GM12878 (cell line): ENCODE measurements around the gene ODC1. TPM values are rescaled to one million over a fixed set of nuclear protein-coding genes. Genes with fewer than 3 reads are reported as not detected.

Experiments
- ATAC-seq: fragments of 200-7000 bp; cut with Tn5 transposase; 3 replicates; pipeline ENCODE4 v1.9.1; 2020; ENCODE audit warnings: mild to moderate bottlenecking, moderate library complexity
- Bru-seq: library from RNA; stranded (reverse); fragments of 400-500 nt; gene quantifications from one replicate; lab custom pipeline; 2021; lab: Mats Ljungman, UMichigan
- BruChase-seq, 2 experiments: library from RNA; stranded (reverse); fragments of 400-500 nt; gene quantifications; one replicate each; lab custom pipeline; 2021; lab: Mats Ljungman, UMichigan
- BruUV-seq: library from RNA; stranded (reverse); fragments of 400-500 nt; replicated peaks from 2 replicates; lab custom pipeline; 2021; lab: Mats Ljungman, UMichigan
- CTCF ChIA-PET: fragments of 300-600 bp; sonication (Branson Sonifier 250); formaldehyde crosslinking; extraction: SDS; loops from one replicate; lab custom pipeline; 2021; ENCODE audit warnings: inconsistent platforms; lab: Yijun Ruan, JAX
- POLR2A ChIA-PET: fragments of 350-600 bp; formaldehyde crosslinking; extraction: SDS; loops from one replicate; lab custom pipeline; 2021; ENCODE audit warnings: inconsistent platforms; lab: Charles Lee
- RAD21 ChIA-PET: fragments of 300-600 bp; sonication (Branson Sonifier 250); formaldehyde crosslinking; loops from one replicate; lab custom pipeline; 2023; ENCODE audit warnings: antibody characterized with exemption; ENCODE audit not compliant: unreplicated experiment; lab: Charles Lee
- SMC1A ChIA-PET: fragments of 300-600 bp; sonication (Branson Sonifier 250); formaldehyde crosslinking; loops from one replicate; lab custom pipeline; 2023; ENCODE audit not compliant: unreplicated experiment, uncharacterized antibody; lab: Charles Lee
- DNase-seq: peaks from one replicate; pipeline ENCODE4 v3.0.0-alpha.2; 2011; ENCODE audit warnings: low read depth, low spot score
- FAIRE-seq: peaks from 3 replicates; lab custom pipeline; 2011; peaks lifted over from hg19 to GRCh38; lab: Jason Lieb, UNC
- H2AFZ ChIP-seq: 2 replicates; pipeline ENCODE4 v1.6.0; 2011; ENCODE audit warnings: low read depth, low read length, control low read depth; ENCODE audit not compliant: control insufficient read depth
- H3K27ac ChIP-seq: 2 replicates; pipeline ENCODE4 v1.5.1; 2011; ENCODE audit warnings: control low read depth; ENCODE audit not compliant: control insufficient read depth, insufficient read depth
- H3K27me3 ChIP-seq, 2 experiments: replicated peaks in 1 of 2; 2 replicates each; pipeline versions ENCODE4 v1.6.0 to v1.6.1; 2011; ENCODE audit warnings: low read length in 1 of 2; ENCODE audit not compliant: control insufficient read depth in 2 of 2, insufficient read depth in 2 of 2
- H3K36me3 ChIP-seq, 2 experiments: 2 replicates each; pipeline ENCODE4 v1.5.1; 2011; ENCODE audit warnings: low read length in 1 of 2; ENCODE audit not compliant: control insufficient read depth in 2 of 2, insufficient read depth in 2 of 2
- H3K4me1 ChIP-seq: 2 replicates; pipeline ENCODE4 v1.6.1; 2011; ENCODE audit warnings: mild to moderate bottlenecking, low read length, moderate library complexity, mixed read lengths; ENCODE audit not compliant: control insufficient read depth, insufficient read depth
- H3K4me2 ChIP-seq: 2 replicates; pipeline ENCODE4 v1.6.0; 2011; ENCODE audit warnings: control low read depth; ENCODE audit not compliant: control insufficient read depth, insufficient read depth
- H3K4me3 ChIP-seq: fragments of 200-600 bp; sonication (generic); 2 replicates; pipeline ENCODE4 v1.5.1; 2016
- H3K79me2 ChIP-seq: 2 replicates; pipeline ENCODE4 v1.6.0; 2011; ENCODE audit warnings: low read length; ENCODE audit not compliant: control insufficient read depth, insufficient read depth
- H3K9ac ChIP-seq: 2 replicates; pipeline ENCODE4 v1.8.0; 2011; ENCODE audit warnings: low read length, control low read depth, mixed read lengths; ENCODE audit not compliant: control insufficient read depth, insufficient read depth
- H3K9me3 ChIP-seq: replicated peaks from 3 replicates; pipeline ENCODE4 v1.5.1; 2011; ENCODE audit warnings: mild to moderate bottlenecking, low read length; ENCODE audit not compliant: control insufficient read depth, insufficient read depth
- H4K20me1 ChIP-seq: 2 replicates; pipeline ENCODE4 v1.6.0; 2011; ENCODE audit not compliant: control insufficient read depth, insufficient read depth
- ESRRA ChIP-seq: IDR thresholded peaks from 2 replicates; pipeline ENCODE4 v1.6.1; 2012; ENCODE audit warnings: mild to moderate bottlenecking, low read length, improper control_type of control experiment
- NFXL1 ChIP-seq: fragments of 450-650 bp; IDR thresholded peaks from 2 replicates; pipeline ENCODE4 v1.6.1; 2017; ENCODE audit warnings: antibody characterized with exemption, mild to moderate bottlenecking, borderline replicate concordance
- TAF1 ChIP-seq: IDR thresholded peaks from 2 replicates; pipeline ENCODE4 v1.6.1; 2011; ENCODE audit warnings: mild to moderate bottlenecking, low read depth, low read length, borderline replicate concordance
- WGBS: methylation state at CpG from one replicate; pipeline ENCODE4 v1.1.6; 2016; ENCODE audit warnings: low lambda C conversion rate; ENCODE audit not compliant: insufficient replicate concordance, insufficient coverage; ENCODE audit errors: missing lambda C conversion rate; 5-methylcytosine and 5-hydroxymethylcytosine counted together
- in situ Hi-C: fragments of 300-500 bp; cut with MboI; formaldehyde crosslinking; loops from 9 replicates; pipeline ENCODE4 v1.14.3; 2018; ENCODE audit warnings: mixed read lengths
- intact Hi-C: fragments of 100-400 bp; cut with micrococcal nuclease; formaldehyde crosslinking; loops from one replicate; pipeline ENCODE4 v1.14.2; 2022; ENCODE audit not compliant: unreplicated experiment
- long read RNA-seq, 2 experiments: library from polyadenylated mRNA; unstranded; transcript quantifications; one replicate each; pipeline ENCODE4 v2.0.0, GENCODE V29; 2019 to 2020
- polyA minus RNA-seq, 3 experiments: library from RNA; depleted of rRNA, polyadenylated mRNA; stranded (reverse); fragments of >200 nt; gene quantifications; 2 replicates each; pipeline ENCODE4 v1.2.3, GENCODE V29; 2011
- polyA plus RNA-seq, 11 experiments: library from polyadenylated mRNA; depleted of rRNA in 4 of 11; unstranded in 6 of 11; stranded (reverse) in 5 of 11; fragments of >200 nt; fragmentation: Nextera tagmentation in 4 of 11; fragmentation: Illumina TruSeq in 1 of 11; extraction: Ambion mirVana in 4 of 11; extraction: Trizol in 1 of 11; gene quantifications; 1 replicate in 1 of 11; 2 replicates in 10 of 11; pipeline versions ENCODE4 v1.2.1 to v1.2.3, GENCODE V29; 2011 to 2016; ENCODE audit warnings: inconsistent platforms in 2 of 11, missing spikeins in 2 of 11, low read depth in 1 of 11
- total RNA-seq, 4 experiments: library from RNA; depleted of rRNA in 3 of 4; stranded (reverse); fragments of >200 nt in 3 of 4; fragmentation: Illumina TruSeq in 1 of 4; extraction: Trizol in 1 of 4; gene quantifications; 2 replicates each; pipeline versions ENCODE4 v1.2.1 to v1.2.3, GENCODE V29; 2013 to 2021
- TF ChIP-seq, protein P1 (sequence below): IDR thresholded peaks from 2 replicates; pipeline ENCODE4 v1.6.1; 2012; ENCODE audit warnings: mild to moderate bottlenecking, low read depth, low read length
- TF ChIP-seq, protein P2 (sequence below): IDR thresholded peaks from 2 replicates; pipeline ENCODE4 v1.6.1; 2011; ENCODE audit warnings: borderline replicate concordance, low read depth, mild to moderate bottlenecking, moderate library complexity, mixed read lengths, low read length; ENCODE audit not compliant: insufficient read depth; ENCODE audit errors: extremely low read length
- TF ChIP-seq, protein P3 (sequence below): fragments of 450-650 bp; IDR thresholded peaks from 2 replicates; pipeline ENCODE4 v1.6.1; 2017; ENCODE audit warnings: mild to moderate bottlenecking, low read depth, inconsistent platforms; ENCODE audit not compliant: poor library complexity, severe bottlenecking
- TF ChIP-seq, protein P4 (sequence below): IDR thresholded peaks from 2 replicates; pipeline ENCODE4 v1.6.1; 2011; ENCODE audit warnings: mild to moderate bottlenecking, low read depth, low read length, moderate library complexity; ENCODE audit not compliant: insufficient replicate concordance

The ODC1 gene
- total RNA-seq (2013; cell fraction: nucleolus; rRNA removed) = 30.2 and 35.3 TPM in 2 replicates
- total RNA-seq (2014; rRNA removed) (314 and 385 TPM in 2 replicates), total RNA-seq (2014; rRNA removed; fragmentation: Illumina TruSeq; extraction: Trizol) (393 and 419 TPM in 2 replicates), total RNA-seq (2021) (281 and 308 TPM in 2 replicates), polyA plus RNA-seq (2011; rRNA removed) (441 and 462 TPM in 2 replicates), polyA plus RNA-seq (2014; fragmentation: Illumina TruSeq; extraction: Trizol) (423 and 510 TPM in 2 replicates), polyA plus RNA-seq (2014; fragmentation: Nextera tagmentation; extraction: Ambion mirVana) (100 to 1,000 TPM; 131 to 235 TPM), polyA plus RNA-seq (2014; rRNA removed) (318 and 385 TPM in 2 replicates), polyA plus RNA-seq (2016; fragmentation: Nextera tagmentation; extraction: Ambion mirVana) (100 to 1,000 TPM in 1 of 2 experiments, 10 to 100 TPM in 1; 68.5 to 366 TPM), polyA minus RNA-seq (2011; rRNA and poly(A)+ RNA removed) (297 and 376 TPM in 2 replicates), Bru-seq, nascent RNA (percentile 98 among the genes with signal in this experiment), BruChase-seq, experiment 1, labeled RNA remaining after a 6-hour chase (percentile 99 among the genes with signal in this experiment), BruChase-seq, experiment 2, labeled RNA remaining after a 2-hour chase (percentile 98 among the genes with signal in this experiment)
- 143 TPM for polyA plus RNA-seq (2011; ENCODE audit: low read depth)
- polyA plus RNA-seq (2011; cell fraction: cytosol; rRNA removed) = 272 and 313 TPM in 2 replicates
- polyA plus RNA-seq (2011; cell fraction: nucleus; rRNA removed) = 176 and 243 TPM in 2 replicates
- polyA plus RNA-seq (2012) = 145 and 165 TPM in 2 replicates
- 90.7 and 122 TPM in 2 replicates for polyA minus RNA-seq (2011; cell fraction: cytosol; rRNA and poly(A)+ RNA removed)
- 32.8 and 50.8 TPM in 2 replicates for polyA minus RNA-seq (2011; cell fraction: nucleus; rRNA and poly(A)+ RNA removed)
- long read RNA-seq, experiment 1, transcript ODC1-201 (12 exons, 2,653 nt) = major isoform, 204 of 235 reads
- long read RNA-seq, experiment 1, partial matches to known transcripts = 13 of 235 reads
- long read RNA-seq, experiment 1, other reads (novel, unspliced or antisense) = 18 of 235 reads
- long read RNA-seq, experiment 2, transcript ODC1-201 (12 exons, 2,653 nt) = major isoform, 113 of 234 reads
- long read RNA-seq, experiment 2, partial matches to known transcripts = 108 of 234 reads
- long read RNA-seq, experiment 2, other reads (novel, unspliced or antisense) = 12 of 234 reads

DNA sequence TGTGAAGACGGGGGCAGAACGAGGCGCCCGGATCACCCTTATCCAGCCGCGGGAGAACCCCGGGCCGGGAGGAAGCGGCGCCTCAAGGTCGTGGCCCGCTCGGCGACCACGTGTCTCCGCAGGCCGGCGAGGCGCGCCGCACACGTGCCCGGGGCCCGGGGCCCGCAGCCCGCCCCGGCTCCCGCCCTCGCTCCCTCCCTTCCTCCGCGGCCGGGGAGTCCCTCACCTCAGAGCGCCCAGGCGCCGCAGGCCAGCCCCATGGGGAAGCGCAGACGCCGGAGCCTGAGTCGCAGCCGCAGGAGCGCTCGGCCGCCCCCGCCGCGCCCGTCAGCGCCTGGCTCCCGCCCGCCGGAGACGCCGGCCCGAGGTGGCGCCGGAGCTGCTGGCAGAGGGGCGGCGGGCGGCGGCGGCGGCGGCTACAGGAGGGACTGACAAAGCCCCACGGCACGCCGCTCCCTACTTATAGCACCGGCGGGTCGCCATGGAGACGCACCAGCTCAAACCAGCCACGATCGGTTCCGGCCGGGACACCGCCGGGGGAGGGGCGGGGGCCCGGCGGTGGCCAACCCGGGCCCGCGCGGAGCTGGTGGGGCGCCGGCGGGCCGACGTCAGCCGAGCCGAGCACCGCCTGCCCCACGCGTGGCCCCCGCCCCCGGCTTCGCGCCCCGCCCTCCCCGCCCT lies at the start of gene ODC1:
TSS of gene ODC1 (minus strand) at position 433 of the 681 bp plus-strand sequence. CDS start 3,295 bp downstream, outside the sequence.
- Histone ChIP-seq H2AFZ (peak within 1 kb of the TSS; percentile 93), H3K36me3 (peaks cover 6 to 17% of the 10 kb centered on the region in 2 experiments), H3K27ac (peak within 1 kb of the TSS; percentile 93), H3K4me2 (peak within 1 kb of the TSS; percentile 96), H3K9ac (peak within 1 kb of the TSS; percentile 95), H3K9me3 (no peaks in the 10 kb centered on the region), H3K27me3 (no peaks in the 10 kb centered on the region), H3K79me2 (peaks cover 55% of the 10 kb centered on the region), H4K20me1 (peaks cover 8% of the 10 kb centered on the region; the same call in 1 of the 2 replicates), H3K4me1 (peaks cover 25% of the 10 kb centered on the region), H3K4me3 (peak within 1 kb of the TSS; percentile 77)
- in situ Hi-C loops (no loop called here), intact Hi-C loops (loop anchor here (5.0 kb wide), 2 partner anchors 219 to 364 kb away; partner anchors contain the start of gene PDIA6)
- ChIA-PET RAD21 (interaction anchor here (0.6 to 7.0 kb wide), 17 partner anchors 14 to 605 kb away, joined by 3 to 115 read pairs (median 4); partner anchors contain the start of genes PDIA6 and TAF1B), POLR2A (interaction anchor here (0.5 to 4.4 kb wide), 13 partner anchors 9 to 895 kb away, joined by 3 to 60 read pairs (median 3); partner anchors contain the start of genes HPCAL1 and TAF1B), SMC1A (interaction anchor here (0.7 to 6.5 kb wide), 6 partner anchors 13 to 366 kb away, joined by 3 to 76 read pairs (median 8); no protein-coding TSS in a partner anchor), CTCF (interaction anchor here (0.6 to 8.7 kb wide), 6 partner anchors 13 to 324 kb away, joined by 3 to 88 read pairs (median 14); no protein-coding TSS in a partner anchor)
- 1% methylated on average over 46 of the region's 99 CpGs for WGBS
- no TSS peak for BruUV-seq
- DNase-seq = peak; percentile 53
- ATAC-seq = peak; percentile 76
- no peak for FAIRE-seq
- TF ChIP-seq ESRRA (no peak), TAF1 (peak; percentile 56; the same call in 1 of the 2 replicates), NFXL1 (peak; percentile 37; the same call in 1 of the 2 replicates)
- TF ChIP-seq, protein P1, sequence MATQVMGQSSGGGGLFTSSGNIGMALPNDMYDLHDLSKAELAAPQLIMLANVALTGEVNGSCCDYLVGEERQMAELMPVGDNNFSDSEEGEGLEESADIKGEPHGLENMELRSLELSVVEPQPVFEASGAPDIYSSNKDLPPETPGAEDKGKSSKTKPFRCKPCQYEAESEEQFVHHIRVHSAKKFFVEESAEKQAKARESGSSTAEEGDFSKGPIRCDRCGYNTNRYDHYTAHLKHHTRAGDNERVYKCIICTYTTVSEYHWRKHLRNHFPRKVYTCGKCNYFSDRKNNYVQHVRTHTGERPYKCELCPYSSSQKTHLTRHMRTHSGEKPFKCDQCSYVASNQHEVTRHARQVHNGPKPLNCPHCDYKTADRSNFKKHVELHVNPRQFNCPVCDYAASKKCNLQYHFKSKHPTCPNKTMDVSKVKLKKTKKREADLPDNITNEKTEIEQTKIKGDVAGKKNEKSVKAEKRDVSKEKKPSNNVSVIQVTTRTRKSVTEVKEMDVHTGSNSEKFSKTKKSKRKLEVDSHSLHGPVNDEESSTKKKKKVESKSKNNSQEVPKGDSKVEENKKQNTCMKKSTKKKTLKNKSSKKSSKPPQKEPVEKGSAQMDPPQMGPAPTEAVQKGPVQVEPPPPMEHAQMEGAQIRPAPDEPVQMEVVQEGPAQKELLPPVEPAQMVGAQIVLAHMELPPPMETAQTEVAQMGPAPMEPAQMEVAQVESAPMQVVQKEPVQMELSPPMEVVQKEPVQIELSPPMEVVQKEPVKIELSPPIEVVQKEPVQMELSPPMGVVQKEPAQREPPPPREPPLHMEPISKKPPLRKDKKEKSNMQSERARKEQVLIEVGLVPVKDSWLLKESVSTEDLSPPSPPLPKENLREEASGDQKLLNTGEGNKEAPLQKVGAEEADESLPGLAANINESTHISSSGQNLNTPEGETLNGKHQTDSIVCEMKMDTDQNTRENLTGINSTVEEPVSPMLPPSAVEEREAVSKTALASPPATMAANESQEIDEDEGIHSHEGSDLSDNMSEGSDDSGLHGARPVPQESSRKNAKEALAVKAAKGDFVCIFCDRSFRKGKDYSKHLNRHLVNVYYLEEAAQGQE = no peak
- TF ChIP-seq, protein P2, sequence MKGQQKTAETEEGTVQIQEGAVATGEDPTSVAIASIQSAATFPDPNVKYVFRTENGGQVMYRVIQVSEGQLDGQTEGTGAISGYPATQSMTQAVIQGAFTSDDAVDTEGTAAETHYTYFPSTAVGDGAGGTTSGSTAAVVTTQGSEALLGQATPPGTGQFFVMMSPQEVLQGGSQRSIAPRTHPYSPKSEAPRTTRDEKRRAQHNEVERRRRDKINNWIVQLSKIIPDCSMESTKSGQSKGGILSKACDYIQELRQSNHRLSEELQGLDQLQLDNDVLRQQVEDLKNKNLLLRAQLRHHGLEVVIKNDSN = peak; percentile 84
- TF ChIP-seq, protein P3, sequence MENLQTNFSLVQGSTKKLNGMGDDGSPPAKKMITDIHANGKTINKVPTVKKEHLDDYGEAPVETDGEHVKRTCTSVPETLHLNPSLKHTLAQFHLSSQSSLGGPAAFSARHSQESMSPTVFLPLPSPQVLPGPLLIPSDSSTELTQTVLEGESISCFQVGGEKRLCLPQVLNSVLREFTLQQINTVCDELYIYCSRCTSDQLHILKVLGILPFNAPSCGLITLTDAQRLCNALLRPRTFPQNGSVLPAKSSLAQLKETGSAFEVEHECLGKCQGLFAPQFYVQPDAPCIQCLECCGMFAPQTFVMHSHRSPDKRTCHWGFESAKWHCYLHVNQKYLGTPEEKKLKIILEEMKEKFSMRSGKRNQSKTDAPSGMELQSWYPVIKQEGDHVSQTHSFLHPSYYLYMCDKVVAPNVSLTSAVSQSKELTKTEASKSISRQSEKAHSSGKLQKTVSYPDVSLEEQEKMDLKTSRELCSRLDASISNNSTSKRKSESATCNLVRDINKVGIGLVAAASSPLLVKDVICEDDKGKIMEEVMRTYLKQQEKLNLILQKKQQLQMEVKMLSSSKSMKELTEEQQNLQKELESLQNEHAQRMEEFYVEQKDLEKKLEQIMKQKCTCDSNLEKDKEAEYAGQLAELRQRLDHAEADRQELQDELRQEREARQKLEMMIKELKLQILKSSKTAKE = no peak
- TF ChIP-seq, protein P4, sequence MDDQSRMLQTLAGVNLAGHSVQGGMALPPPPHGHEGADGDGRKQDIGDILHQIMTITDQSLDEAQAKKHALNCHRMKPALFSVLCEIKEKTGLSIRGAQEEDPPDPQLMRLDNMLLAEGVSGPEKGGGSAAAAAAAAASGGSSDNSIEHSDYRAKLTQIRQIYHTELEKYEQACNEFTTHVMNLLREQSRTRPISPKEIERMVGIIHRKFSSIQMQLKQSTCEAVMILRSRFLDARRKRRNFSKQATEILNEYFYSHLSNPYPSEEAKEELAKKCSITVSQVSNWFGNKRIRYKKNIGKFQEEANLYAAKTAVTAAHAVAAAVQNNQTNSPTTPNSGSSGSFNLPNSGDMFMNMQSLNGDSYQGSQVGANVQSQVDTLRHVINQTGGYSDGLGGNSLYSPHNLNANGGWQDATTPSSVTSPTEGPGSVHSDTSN = no peak
